Measurements from ENCODE around the gene SLC13A3. TPM values are rescaled to one million over a fixed set of nuclear protein-coding genes. Genes with fewer than 3 reads are reported as not detected.
A peak's percentile ranks its signal among the peaks of the same experiment; 100 is the strongest.

Gene SLC13A3
- total RNA-seq, 1 donor from 2014 or later = 7.4 TPM

- H3K4me1 ChIP-seq = no peaks in the 10 kb centered on the region
- no peak for DNase-seq (ENCODE audit: low spot score)
- no peaks in the 10 kb centered on the region for H3K79me2 ChIP-seq (ENCODE audit: low read depth)
- peaks cover 3% of the 10 kb centered on the region for H3K36me3 Mint-ChIP-seq
- H2AFZ ChIP-seq (replicated peaks) = no peak overlapping the region
- no peaks in the 10 kb centered on the region for H4K20me1 ChIP-seq (ENCODE audit: low read depth)
- peaks cover 7% of the 10 kb centered on the region for H3K4me1 Mint-ChIP-seq
- H3K9me3 ChIP-seq (ENCODE audit: low read depth) = no peaks in the 10 kb centered on the region
- H3K27ac Mint-ChIP-seq = peak overlapping the region; percentile 18
- H3K4me3 Mint-ChIP-seq = no peak overlapping the region
- TF ChIP-seq EZH2phosphoT487 (IDR thresholded peaks at IDR 0.05) (no peak), CTCF (IDR thresholded peaks at IDR 0.05) (no peak), EZH2 (IDR thresholded peaks at IDR 0.05) (no peak)
- peaks cover 2% of the 10 kb centered on the region for H3K27me3 Mint-ChIP-seq (ENCODE audit: insufficient read depth, low read depth)
- no peak overlapping the region for H3K4me2 ChIP-seq
- no peaks in the 10 kb centered on the region for H3K27me3 ChIP-seq
- H3K4me3 ChIP-seq = no peak overlapping the region
- H3K9ac ChIP-seq = no peak overlapping the region
- no peaks in the 10 kb centered on the region for H3K9me3 Mint-ChIP-seq
- H3F3A ChIP-seq (ENCODE audit: low read depth) = peaks cover 4% of the 10 kb centered on the region
- H3K36me3 ChIP-seq = no peaks in the 10 kb centered on the region
- no peak overlapping the region for H3K27ac ChIP-seq
Measured at GRCh38 chr20:46599227-46599987, 51.9 kb downstream of the SLC13A3 start.

GRCh38 chr20:46595933-46596332 is 55.3 kb downstream of the SLC13A3 start:
- Mint-ChIP-seq H3K4me1 (peaks cover 3% of the 10 kb centered on the region), H3K9me3 (peaks cover 4% of the 10 kb centered on the region), H3K27ac (no peak overlapping the region), H3K4me3 (no peak overlapping the region), H3K27me3 (ENCODE audit: insufficient read depth, low read depth) (peaks cover 3% of the 10 kb centered on the region), H3K36me3 (peaks cover 9% of the 10 kb centered on the region)
- peaks cover 5% of the 10 kb centered on the region for H3F3A ChIP-seq (ENCODE audit: low read depth)
- DNase-seq (ENCODE audit: low spot score) = no peak
- no peaks in the 10 kb centered on the region for H3K36me3 ChIP-seq
- no peak overlapping the region for H3K4me2 ChIP-seq
- no peaks in the 10 kb centered on the region for H3K79me2 ChIP-seq (ENCODE audit: low read depth)
- no peaks in the 10 kb centered on the region for H3K9me3 ChIP-seq (ENCODE audit: low read depth)
- H3K27me3 ChIP-seq = no peaks in the 10 kb centered on the region
- H3K4me1 ChIP-seq = no peaks in the 10 kb centered on the region
- H3K4me3 ChIP-seq = no peak overlapping the region
- no peak for TF ChIP-seq EZH2phosphoT487 (IDR thresholded peaks at IDR 0.05)
- no peak for TF ChIP-seq EZH2 (IDR thresholded peaks at IDR 0.05)
- no peak for TF ChIP-seq CTCF (IDR thresholded peaks at IDR 0.05)
- no peak overlapping the region for H3K9ac ChIP-seq
- no peak overlapping the region for H3K27ac ChIP-seq
- no peak overlapping the region for H2AFZ ChIP-seq (replicated peaks)
- no peaks in the 10 kb centered on the region for H4K20me1 ChIP-seq (ENCODE audit: low read depth)

GRCh38 chr20:46594725-46595124 is 56.5 kb downstream of the SLC13A3 start:
- Mint-ChIP-seq H3K9me3 (peaks cover 4% of the 10 kb centered on the region), H3K36me3 (peaks cover 9% of the 10 kb centered on the region), H3K4me3 (no peak overlapping the region), H3K27me3 (ENCODE audit: insufficient read depth, low read depth) (peaks cover 3% of the 10 kb centered on the region), H3K4me1 (peaks cover 3% of the 10 kb centered on the region), H3K27ac (no peak overlapping the region)
- no peak for DNase-seq (ENCODE audit: low spot score)
- H3K36me3 ChIP-seq = no peaks in the 10 kb centered on the region
- H3K79me2 ChIP-seq (ENCODE audit: low read depth) = no peaks in the 10 kb centered on the region
- H3K9ac ChIP-seq = no peak overlapping the region
- no peak overlapping the region for H3K4me3 ChIP-seq
- H3K4me1 ChIP-seq = no peaks in the 10 kb centered on the region
- H3F3A ChIP-seq (ENCODE audit: low read depth) = peaks cover 5% of the 10 kb centered on the region
- no peak overlapping the region for H2AFZ ChIP-seq (replicated peaks)
- no peak overlapping the region for H3K4me2 ChIP-seq
- H3K27me3 ChIP-seq = no peaks in the 10 kb centered on the region
- no peaks in the 10 kb centered on the region for H3K9me3 ChIP-seq (ENCODE audit: low read depth)
- no peak for TF ChIP-seq EZH2 (IDR thresholded peaks at IDR 0.05)
- TF ChIP-seq EZH2phosphoT487 (IDR thresholded peaks at IDR 0.05) = no peak
- no peak for TF ChIP-seq CTCF (IDR thresholded peaks at IDR 0.05)
- H4K20me1 ChIP-seq (ENCODE audit: low read depth) = no peaks in the 10 kb centered on the region
- no peak overlapping the region for H3K27ac ChIP-seq

Data from neural progenitor cell (in vitro differentiated cells).